Lower leg skin (tissue), 3 donors: ENCODE results near the gene BUD31.

Experiments used
- CTCF ChIP-seq, 3 donors: fragments of 450-650 bp; IDR thresholded peaks; one replicate each; pipeline ENCODE4 v1.5.1; 2016; ENCODE audit warnings: antibody characterized with exemption in 3 of 3, mild to moderate bottlenecking in 3 of 3, moderate library complexity in 2 of 3
- POLR2A ChIP-seq, 2 donors: fragments of 450-650 bp; IDR thresholded peaks; one replicate each; pipeline ENCODE4 v1.6.1; 2016 to 2017; ENCODE audit warnings: antibody characterized with exemption in 2 of 2, mild to moderate bottlenecking in 1 of 2, moderate library complexity in 1 of 2

GRCh38 chr7:99404977-99405320 lies 3.8 kb upstream of the BUD31 start:
- TF ChIP-seq CTCF (IDR thresholded peaks at IDR 0.05) (no peak), POLR2A (IDR thresholded peaks at IDR 0.05) (no peak)
